Ovary (tissue), 9 donors: ENCODE measurements around the gene LYPD4. TPM values are rescaled to one million over a fixed set of nuclear protein-coding genes. Genes with fewer than 3 reads are reported as not detected.

Experiments used
- DNase-seq, 5 donors: peaks; one replicate each; pipeline ENCODE4 v3.0.0-alpha.2; 2019 to 2020
- H3K27ac ChIP-seq, 2 donors: fragments of 200-600 bp; one replicate each; pipeline versions ENCODE4 v1.5.1 to v1.8.0; 2019 to 2022
- H3K27me3 ChIP-seq: fragments of 200-600 bp; one replicate; pipeline ENCODE4 v1.8.0; 2022
- H3K36me3 ChIP-seq: fragments of 200-600 bp; sonication (generic); one replicate; pipeline ENCODE4 v1.5.1; 2019
- H3K4me1 ChIP-seq: one replicate; pipeline ENCODE4 v1.8.1; 2013; ENCODE audit warnings: mild to moderate bottlenecking, moderate library complexity; ENCODE audit not compliant: insufficient read depth
- H3K4me3 ChIP-seq: fragments of 200-600 bp; sonication (generic); one replicate; pipeline ENCODE4 v1.5.1; 2017
- H3K9me3 ChIP-seq, 2 donors: fragments of 200-600 bp in 1 of 2; sonication (generic) in 1 of 2; one replicate each; pipeline versions ENCODE4 v1.5.1 to v1.8.1; 2013 to 2019; ENCODE audit warnings: mild to moderate bottlenecking in 1 of 2, moderate library complexity in 1 of 2
- CTCF ChIP-seq, 3 donors: fragments of 450-650 bp in 2 of 3; fragments of 200-600 bp in 1 of 3; IDR thresholded peaks; one replicate each; pipeline versions ENCODE4 v1.5.1 to v1.8.0; 2016 to 2022; ENCODE audit warnings: antibody characterized with exemption in 3 of 3, mild to moderate bottlenecking in 1 of 3
- EP300 ChIP-seq: sonication (generic); formaldehyde crosslinking; IDR thresholded peaks from one replicate; pipeline ENCODE4 v1.6.1; 2017; ENCODE audit warnings: antibody characterized with exemption
- POLR2A ChIP-seq: fragments of 450-650 bp; IDR thresholded peaks from one replicate; pipeline ENCODE4 v1.6.1; 2017; ENCODE audit warnings: antibody characterized with exemption, mild to moderate bottlenecking, moderate library complexity
- WGBS, 3 donors: extraction: QIAGEN DNeasy Blood & Tissue Kit in 1 of 3; methylation state at CpG; one replicate each; pipeline versions ENCODE4 v1.1.5 to v1.1.7; 2013 to 2017; 5-methylcytosine and 5-hydroxymethylcytosine counted together
- intact Hi-C, 4 donors: fragments of 100-400 bp; cut with DNase I; formaldehyde crosslinking; loops; one replicate each; pipeline versions ENCODE4 v1.11.0 to v1.15.1; 2022 to 2023
- polyA plus RNA-seq, 2 donors: library from polyadenylated mRNA; stranded (reverse); fragments of 200-250 nt in 1 of 2; fragments of 350-450 nt in 1 of 2; fragmentation: Illumina TruSeq in 1 of 2; extraction: RNeasy Lipid Tissue Mini Kit (QIAGEN cat#74804) in 1 of 2; gene quantifications; one replicate each; pipeline ENCODE4 v1.2.3, GENCODE V29; 2013 to 2014
- total RNA-seq, 7 donors: library from RNA; depleted of rRNA in 2 of 7; stranded (reverse); fragments of >200 nt in 2 of 7; fragmentation: NEBNext Ultra II Directional in 3 of 7; extraction: Animal tissue kit (Norgen Biotek cat#: 25700) in 3 of 7; gene quantifications; one replicate each; pipeline versions ENCODE4 v1.1.0 to v1.2.4, GENCODE V29; 2016 to 2023
- donor health status: DM: no; HTN: no; CAD: no; lungs with moderate emphysema.
- donor health status: DM: no; HTN: no; CAD: no.
- donor health status: Bipolar disorder and iron deficiency.
- donor health status: DM: yes; HTN: yes; CAD: no.
- donor health status: DM: no; HTN: no; CAD: no.
- donor health status: DM: yes; HTN: yes; CAD: no.

Gene LYPD4
- total and polyA plus RNA-seq, 9 donors: not detected

- no peak for TF ChIP-seq EP300
- TF ChIP-seq CTCF (IDR thresholded peaks at IDR 0.05): no peak
- TF ChIP-seq POLR2A: no peak
- Histone ChIP-seq H3K4me1 (no peaks in the 10 kb centered on the region), H3K27me3 (no peaks in the 10 kb centered on the region), H3K36me3 (no peaks in the 10 kb centered on the region), H3K9me3 (no peaks in the 10 kb centered on the region), H3K4me3 (no peak overlapping the region), H3K27ac (no peak overlapping the region)
- DNase-seq: no peak
- intact Hi-C loops: no loop called here
- 73 to 83% (median 83%) methylated on average over 2 of the region's 2 CpGs for WGBS, 3 donors
Observed at GRCh38 chr19:41802770-41803169, 41.7 kb downstream of the LYPD4 start.

GRCh38 chr19:41801792-41802211 lies 42.7 kb downstream of the LYPD4 start:
- Histone ChIP-seq H3K9me3 (no peaks in the 10 kb centered on the region), H3K27ac (no peak overlapping the region), H3K27me3 (no peaks in the 10 kb centered on the region), H3K4me3 (no peak overlapping the region), H3K4me1 (no peaks in the 10 kb centered on the region), H3K36me3 (no peaks in the 10 kb centered on the region)
- intact Hi-C loops: no loop called here
- DNase-seq: no peak
- TF ChIP-seq POLR2A: no peak
- no peak for TF ChIP-seq EP300
- TF ChIP-seq CTCF (IDR thresholded peaks at IDR 0.05): no peak
- WGBS, 3 donors: 38 to 46% (median 42%) methylated on average over 2 of the region's 2 CpGs

- WGBS, 3 donors: 59 to 74% (median 69%) methylated on average over 4 of the region's 4 CpGs
- DNase-seq: no peak
- intact Hi-C loops: no loop called here
- Histone ChIP-seq H3K4me3 (no peak overlapping the region), H3K4me1 (no peaks in the 10 kb centered on the region), H3K27ac (no peak overlapping the region), H3K9me3 (no peaks in the 10 kb centered on the region), H3K36me3 (no peaks in the 10 kb centered on the region), H3K27me3 (no peaks in the 10 kb centered on the region)
- TF ChIP-seq CTCF (IDR thresholded peaks at IDR 0.05): no peak
- no peak for TF ChIP-seq EP300
- TF ChIP-seq POLR2A: no peak
Observed at GRCh38 chr19:41801031-41801430, 43.5 kb downstream of the LYPD4 start.

GRCh38 chr19:41799444-41800000 lies 45.0 kb downstream of the LYPD4 start:
- no peaks in the 10 kb centered on the region for H3K27me3 ChIP-seq
- no peak overlapping the region for H3K27ac ChIP-seq
- 51 to 60% (median 59%) methylated on average over 9 of the region's 9 CpGs for WGBS, 3 donors
- no peaks in the 10 kb centered on the region for H3K9me3 ChIP-seq
- intact Hi-C loops: no loop called here
- no peak overlapping the region for H3K4me3 ChIP-seq
- DNase-seq: no peak
- TF ChIP-seq POLR2A (no peak), CTCF (IDR thresholded peaks at IDR 0.05) (no peak), EP300 (no peak)
- no peaks in the 10 kb centered on the region for H3K36me3 ChIP-seq
- H3K4me1 ChIP-seq: no peaks in the 10 kb centered on the region
